Transverse colon (tissue), 4 donors: ENCODE results near the gene TUFT1.

Source experiments
- EP300 ChIP-seq: sonication (generic); formaldehyde crosslinking; IDR thresholded peaks from one replicate; pipeline ENCODE4 v1.6.1; 2017; ENCODE audit warnings: antibody characterized with exemption, low read depth
- POLR2A ChIP-seq: fragments of 450-650 bp; IDR thresholded peaks from one replicate; pipeline ENCODE4 v1.6.1; 2016; ENCODE audit warnings: antibody characterized with exemption, mild to moderate bottlenecking, moderate library complexity
- POLR2AphosphoS5 ChIP-seq, 3 donors: sonication (generic); formaldehyde crosslinking; IDR thresholded peaks; one replicate each; pipeline ENCODE4 v1.6.1; 2016; ENCODE audit warnings: antibody characterized with exemption in 3 of 3
- TF ChIP-seq, protein P1 (sequence below), 5 experiments: fragments of 200-600 bp in 3 of 5; fragments of 450-650 bp in 2 of 5; sonication (generic) in 3 of 5; IDR thresholded peaks; 1 replicate in 2 of 5; 2 replicates in 3 of 5; pipeline ENCODE4 v1.5.1; 2016 to 2017; ENCODE audit warnings: antibody characterized with exemption in 5 of 5, inconsistent platforms in 3 of 5, mild to moderate bottlenecking in 2 of 5, moderate library complexity in 1 of 5

DNA sequence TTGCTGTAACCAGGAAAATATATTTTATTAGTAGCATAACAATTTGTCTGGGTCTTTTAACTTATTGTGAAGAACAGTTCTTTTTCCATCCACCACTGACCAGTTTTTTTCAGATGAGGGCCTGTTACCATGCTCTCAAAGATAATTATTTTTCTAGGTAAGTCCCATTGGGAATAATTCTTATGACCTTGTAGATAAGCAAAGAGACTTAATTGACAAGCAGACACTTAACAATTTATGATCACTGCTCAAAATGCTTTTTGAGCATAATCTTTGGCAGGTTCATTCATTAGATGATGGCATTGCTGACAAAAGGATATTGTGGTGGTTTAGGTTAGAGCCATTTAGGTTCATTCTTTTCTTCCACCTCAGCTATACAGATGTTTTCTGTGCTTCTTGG, 78.4 kb downstream of the TUFT1 start:
- TF ChIP-seq, protein P1, sequence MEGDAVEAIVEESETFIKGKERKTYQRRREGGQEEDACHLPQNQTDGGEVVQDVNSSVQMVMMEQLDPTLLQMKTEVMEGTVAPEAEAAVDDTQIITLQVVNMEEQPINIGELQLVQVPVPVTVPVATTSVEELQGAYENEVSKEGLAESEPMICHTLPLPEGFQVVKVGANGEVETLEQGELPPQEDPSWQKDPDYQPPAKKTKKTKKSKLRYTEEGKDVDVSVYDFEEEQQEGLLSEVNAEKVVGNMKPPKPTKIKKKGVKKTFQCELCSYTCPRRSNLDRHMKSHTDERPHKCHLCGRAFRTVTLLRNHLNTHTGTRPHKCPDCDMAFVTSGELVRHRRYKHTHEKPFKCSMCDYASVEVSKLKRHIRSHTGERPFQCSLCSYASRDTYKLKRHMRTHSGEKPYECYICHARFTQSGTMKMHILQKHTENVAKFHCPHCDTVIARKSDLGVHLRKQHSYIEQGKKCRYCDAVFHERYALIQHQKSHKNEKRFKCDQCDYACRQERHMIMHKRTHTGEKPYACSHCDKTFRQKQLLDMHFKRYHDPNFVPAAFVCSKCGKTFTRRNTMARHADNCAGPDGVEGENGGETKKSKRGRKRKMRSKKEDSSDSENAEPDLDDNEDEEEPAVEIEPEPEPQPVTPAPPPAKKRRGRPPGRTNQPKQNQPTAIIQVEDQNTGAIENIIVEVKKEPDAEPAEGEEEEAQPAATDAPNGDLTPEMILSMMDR (IDR thresholded peaks at IDR 0.05): no peak
- TF ChIP-seq EP300: no peak
- TF ChIP-seq POLR2A: no peak
- no peak for TF ChIP-seq POLR2AphosphoS5 (IDR thresholded peaks at IDR 0.05)
